Immature natural killer cell (primary cell): ENCODE measurements around the gene KCTD4. TPM values are rescaled to one million over a fixed set of nuclear protein-coding genes. Genes with fewer than 3 reads are reported as not detected.
"Not testable (repeated sequence)": the region's sequence is repeated elsewhere in the genome, so short reads cannot be mapped to it uniquely, and the experiment has no call there.

Experiments
- DNase-seq, 3 donors: peaks; one replicate each; pipeline ENCODE4 v3.0.0; 2022; ENCODE audit warnings: mixed read lengths in 1 of 3
- H3K27ac Mint-ChIP-seq, 6 donors: one replicate each; pipeline ENCODE4 v1.8.0; 2020; ENCODE audit warnings: mixed read lengths in 6 of 6, mild to moderate bottlenecking in 5 of 6, inconsistent platforms in 4 of 6, moderate library complexity in 3 of 6
- H3K27me3 Mint-ChIP-seq, 3 donors: one replicate each; pipeline ENCODE4 v1.8.0; 2020 to 2021; ENCODE audit warnings: low read depth in 3 of 3, mild to moderate bottlenecking in 3 of 3, mixed read lengths in 3 of 3, moderate library complexity in 3 of 3, inconsistent platforms in 1 of 3
- H3K36me3 Mint-ChIP-seq, 3 donors: one replicate each; pipeline ENCODE4 v1.8.0; 2020; ENCODE audit warnings: mixed read lengths in 3 of 3, inconsistent platforms in 2 of 3, mild to moderate bottlenecking in 2 of 3
- H3K4me1 Mint-ChIP-seq, 2 donors: one replicate each; pipeline ENCODE4 v1.8.0; 2020; ENCODE audit warnings: inconsistent platforms in 2 of 2, mild to moderate bottlenecking in 2 of 2, mixed read lengths in 2 of 2, moderate library complexity in 1 of 2
- H3K4me3 Mint-ChIP-seq, 5 donors: one replicate each; pipeline ENCODE4 v1.8.0; 2020; ENCODE audit warnings: mild to moderate bottlenecking in 5 of 5, mixed read lengths in 5 of 5, inconsistent platforms in 3 of 5, moderate library complexity in 3 of 5
- H3K9me3 Mint-ChIP-seq, 6 donors: one replicate each; pipeline ENCODE4 v1.8.0; 2020; ENCODE audit warnings: mild to moderate bottlenecking in 6 of 6, mixed read lengths in 6 of 6, inconsistent platforms in 4 of 6, moderate library complexity in 3 of 6
- polyA plus RNA-seq, 3 donors: library from polyadenylated mRNA; unstranded; fragments of 300-500 nt; fragmentation: Illumina TruSeq; gene quantifications; one replicate each; pipeline ENCODE4 v1.2.3, GENCODE V29; 2021

Gene KCTD4
- polyA plus RNA-seq, 3 donors from 2014 or later: 0.20 TPM; not detected in 2

DNA sequence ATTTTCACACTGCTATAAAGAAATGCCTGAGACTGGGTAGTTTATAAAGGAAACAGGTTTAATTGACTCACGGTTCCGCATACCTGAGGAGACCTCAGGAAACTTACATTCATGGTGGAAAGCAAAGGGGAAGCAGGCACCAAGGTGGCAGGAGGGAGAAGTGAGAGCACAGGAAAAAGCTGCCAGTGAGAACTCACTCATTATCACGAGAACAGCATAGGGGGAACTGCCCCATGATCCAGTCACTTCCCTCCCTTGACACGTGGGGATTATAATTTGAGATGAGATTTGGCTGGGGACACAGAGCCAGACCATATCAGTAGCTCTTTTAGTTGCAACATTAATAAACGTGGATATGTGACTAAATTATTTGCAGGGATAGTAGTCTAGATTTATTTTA is 4.3 kb upstream of the KCTD4 start:
- no peak overlapping the region for H3K27ac Mint-ChIP-seq
- H3K4me3 Mint-ChIP-seq: no peak overlapping the region
- H3K4me1 Mint-ChIP-seq: no peaks in the 10 kb centered on the region
- H3K36me3 Mint-ChIP-seq: peaks cover 14 to 22% (median 17%) of the 10 kb centered on the region in 3 donors
- no peak for DNase-seq
- H3K27me3 Mint-ChIP-seq: peaks cover 0 to under 1% (median 0%) of the 10 kb centered on the region in 3 donors
- H3K9me3 Mint-ChIP-seq: no peaks in the 10 kb centered on the region

DNA sequence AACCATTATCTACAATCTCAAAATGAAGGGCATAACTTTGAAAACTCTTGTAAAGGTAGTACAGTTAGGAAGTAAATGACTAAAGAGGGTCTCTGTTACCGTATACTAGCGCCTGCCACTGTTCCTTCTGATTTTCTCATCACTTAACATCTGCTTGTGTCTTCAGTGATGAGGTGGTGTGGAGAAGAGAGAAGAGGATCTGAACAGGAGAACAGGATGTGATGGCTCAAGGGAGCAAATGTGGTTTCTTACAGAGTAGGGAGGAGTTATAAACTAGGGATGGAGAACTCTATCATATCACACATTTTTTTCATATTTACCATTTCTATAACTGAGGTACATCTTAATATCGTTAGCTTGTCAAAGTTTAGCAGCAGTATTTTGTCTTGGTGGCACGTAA is 1.1 kb downstream of the KCTD4 start:
- Mint-ChIP-seq H3K4me3 (no peak overlapping the region), H3K36me3 (peaks cover 4 to 10% (median 8%) of the 10 kb centered on the region in 3 donors), H3K27me3 (no peaks in the 10 kb centered on the region), H3K9me3 (no peaks in the 10 kb centered on the region), H3K27ac (peak overlapping the region in 2 of 6 donors; percentile 24 to 31), H3K4me1 (peaks cover 10 to 22% of the 10 kb centered on the region in 2 donors)
- no peak for DNase-seq

DNA sequence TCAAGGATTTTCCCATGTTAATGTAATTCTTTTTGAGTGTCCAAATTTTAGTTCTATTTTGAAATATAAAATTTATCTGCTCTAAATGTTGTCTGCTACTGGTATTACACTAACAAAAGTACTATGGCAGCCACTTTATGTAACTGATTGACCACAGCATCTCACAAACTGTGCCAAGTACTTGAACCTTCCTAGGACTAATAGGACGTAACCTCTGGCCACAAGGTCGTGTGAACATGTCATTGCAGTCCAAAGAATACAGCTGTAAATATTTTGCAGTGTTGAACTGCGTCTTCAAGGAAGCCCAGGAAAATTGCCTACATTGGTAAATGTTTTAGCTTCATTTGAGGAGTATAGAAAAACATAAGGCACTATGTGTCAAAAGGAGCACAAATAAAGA is 1.9 kb downstream of the KCTD4 start:
- H3K9me3 Mint-ChIP-seq: no peaks in the 10 kb centered on the region
- no peaks in the 10 kb centered on the region for H3K27me3 Mint-ChIP-seq
- peaks cover 7 to 10% (median 8%) of the 10 kb centered on the region in 3 donors for H3K36me3 Mint-ChIP-seq
- H3K4me3 Mint-ChIP-seq: no peak overlapping the region
- H3K4me1 Mint-ChIP-seq: peaks cover 13 to 22% of the 10 kb centered on the region in 2 donors
- DNase-seq: no peak
- H3K27ac Mint-ChIP-seq: no peak overlapping the region

GRCh38 chr13:45198041-45198440 is 2.8 kb downstream of the KCTD4 start:
- H3K27ac Mint-ChIP-seq: no peak overlapping the region
- H3K4me1 Mint-ChIP-seq: peaks cover 13 to 22% of the 10 kb centered on the region in 2 donors
- DNase-seq: no peak
- no peaks in the 10 kb centered on the region for H3K9me3 Mint-ChIP-seq
- H3K27me3 Mint-ChIP-seq: no peaks in the 10 kb centered on the region
- H3K4me3 Mint-ChIP-seq: no peak overlapping the region
- H3K36me3 Mint-ChIP-seq: peaks cover 5 to 10% (median 7%) of the 10 kb centered on the region in 3 donors

DNA sequence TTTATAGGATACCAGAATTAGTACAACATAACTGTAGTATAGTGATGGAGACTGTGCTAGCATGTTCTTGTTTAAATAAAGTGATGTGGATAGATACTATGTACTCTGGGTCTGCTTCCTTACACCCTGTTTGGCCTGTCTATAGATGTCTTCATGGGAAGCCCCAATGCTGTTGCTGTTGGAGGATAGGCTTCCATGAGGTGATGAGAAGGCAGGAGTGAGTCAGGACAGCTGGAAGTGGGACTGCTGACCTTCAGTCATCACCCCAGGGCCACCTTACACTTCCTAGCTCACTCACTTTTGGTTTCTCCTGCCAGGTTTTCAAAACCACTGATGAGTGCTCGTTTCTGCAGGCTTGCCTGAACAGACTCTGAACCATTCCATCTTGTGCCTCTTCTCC is 4.2 kb downstream of the KCTD4 start:
- peak overlapping the region in 1 of 6 donors; percentile 55 for H3K27ac Mint-ChIP-seq

DNA sequence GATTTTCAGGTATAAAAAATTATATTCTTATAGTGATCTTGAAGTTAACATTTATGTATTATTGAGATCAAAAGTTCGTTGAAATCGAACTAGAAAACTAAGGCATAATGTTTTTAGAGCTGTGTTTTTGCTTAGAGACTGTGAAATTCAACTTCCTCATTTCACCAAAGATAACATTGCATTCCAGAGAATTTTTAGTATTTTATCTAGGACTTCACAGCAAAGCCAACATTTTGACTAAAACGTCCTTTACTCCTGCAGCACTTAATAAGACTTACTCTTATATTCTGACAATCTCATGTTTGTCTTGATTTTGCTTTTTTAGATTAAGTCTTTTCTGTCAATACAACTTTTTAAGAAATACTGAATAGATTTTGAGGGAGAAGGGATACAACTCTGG is 4.7 kb downstream of the KCTD4 start:
- Mint-ChIP-seq H3K27ac (no peak overlapping the region), H3K4me3 (no peak overlapping the region), H3K9me3 (no peaks in the 10 kb centered on the region), H3K27me3 (no peaks in the 10 kb centered on the region), H3K4me1 (peaks cover 13 to 22% of the 10 kb centered on the region in 2 donors), H3K36me3 (peaks cover 0 to 5% (median 4%) of the 10 kb centered on the region in 3 donors)
- no peak for DNase-seq

More for the DNA sequence above, 4.2 kb downstream of the KCTD4 start:
- Mint-ChIP-seq H3K27me3 (no peaks in the 10 kb centered on the region), H3K4me1 (peaks cover 13 to 22% of the 10 kb centered on the region in 2 donors), H3K36me3 (peaks cover 3 to 5% (median 4%) of the 10 kb centered on the region in 3 donors), H3K9me3 (no peaks in the 10 kb centered on the region), H3K4me3 (no peak overlapping the region)
- DNase-seq: no peak

- peak overlapping the region in 1 of 6 donors; percentile 4 for H3K27ac Mint-ChIP-seq
- H3K36me3 Mint-ChIP-seq: peaks cover 0 to 8% (median 4%) of the 10 kb centered on the region in 3 donors
- H3K9me3 Mint-ChIP-seq: no peaks in the 10 kb centered on the region
- H3K27me3 Mint-ChIP-seq: no peaks in the 10 kb centered on the region
- peaks cover 13 to 27% of the 10 kb centered on the region in 2 donors for H3K4me1 Mint-ChIP-seq
- H3K4me3 Mint-ChIP-seq: no peak overlapping the region
- no peak for DNase-seq
These were observed 5.4 kb downstream of the KCTD4 start for GRCh38 chr13:45195421-45195820.

DNA sequence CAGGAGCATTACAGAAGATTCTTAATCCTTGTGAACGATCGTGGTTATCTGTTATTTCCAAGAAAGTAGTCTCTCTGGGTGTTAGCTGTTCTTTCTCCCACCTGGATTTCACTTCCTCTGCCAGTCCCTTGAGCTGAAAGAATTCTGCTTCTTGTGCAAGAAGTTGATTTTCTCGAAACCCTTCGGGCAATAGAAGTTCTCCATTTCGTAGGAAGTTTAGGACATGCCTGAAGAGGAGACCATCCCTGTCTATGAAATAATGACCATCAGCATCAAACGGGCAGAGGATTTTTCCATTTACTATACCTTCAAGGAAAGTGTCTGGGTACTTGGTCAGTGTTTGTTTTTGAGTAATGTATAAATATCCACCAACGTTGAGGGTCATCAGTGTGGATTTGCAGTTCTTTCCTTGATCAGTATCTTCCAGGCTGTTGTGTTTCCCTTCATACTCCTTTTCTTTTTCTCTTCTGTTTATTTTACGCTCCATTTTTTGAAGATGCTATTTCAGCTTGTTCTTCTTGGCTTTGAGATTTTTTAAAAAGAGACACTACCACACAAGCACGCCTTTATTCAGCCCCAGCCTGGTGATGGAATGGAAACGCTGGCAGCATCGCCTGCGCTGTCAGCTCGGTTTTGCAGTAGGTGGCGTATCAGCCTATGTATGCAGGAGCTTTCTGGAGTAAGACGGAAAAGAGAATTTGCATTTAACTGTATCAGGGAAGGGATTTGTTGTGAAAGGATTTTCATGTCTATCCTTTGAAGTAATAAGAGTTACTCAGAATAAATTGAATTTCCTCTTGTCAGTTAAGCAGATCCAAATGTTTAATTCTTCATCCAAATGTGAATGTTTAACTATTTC is 6.5 kb downstream of the KCTD4 start:
- H3K36me3 Mint-ChIP-seq: peaks cover 2 to 9% (median 4%) of the 10 kb centered on the region in 3 donors
- H3K4me1 Mint-ChIP-seq: peaks cover 11 to 39% of the 10 kb centered on the region in 2 donors
- H3K27me3 Mint-ChIP-seq: no peaks in the 10 kb centered on the region
- peak overlapping the region in 1 of 6 donors; percentile 49 for H3K27ac Mint-ChIP-seq
- H3K9me3 Mint-ChIP-seq: no peaks in the 10 kb centered on the region
- DNase-seq: no peak
- no peak overlapping the region for H3K4me3 Mint-ChIP-seq

DNA sequence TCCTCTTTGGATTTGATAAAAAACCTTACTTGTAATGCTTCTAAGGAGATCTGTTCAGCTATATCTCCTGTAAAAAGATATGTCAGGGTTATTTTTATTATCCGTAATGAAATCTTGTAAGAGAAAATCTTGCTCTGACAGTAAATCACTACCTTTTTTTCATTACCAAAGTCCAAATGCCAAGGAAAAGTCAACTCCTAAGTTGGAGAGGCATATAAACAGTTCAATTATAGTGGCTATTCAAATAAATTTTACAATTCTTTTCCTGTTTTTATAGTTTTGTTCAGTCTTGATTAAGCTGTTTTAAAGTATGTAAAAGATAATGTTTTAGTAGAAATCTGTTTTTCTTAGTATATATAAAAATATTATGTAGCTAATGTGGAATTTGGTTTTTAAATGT is 9.0 kb downstream of the KCTD4 start:
- H3K4me3 Mint-ChIP-seq: no peak overlapping the region
- H3K27ac Mint-ChIP-seq: no peak overlapping the region
- H3K4me1 Mint-ChIP-seq: peaks cover 10 to 38% of the 10 kb centered on the region in 2 donors
- H3K9me3 Mint-ChIP-seq: no peaks in the 10 kb centered on the region
- H3K27me3 Mint-ChIP-seq: peaks cover 0 to 3% (median 0%) of the 10 kb centered on the region in 3 donors
- no peak for DNase-seq
- peaks cover 4 to 6% (median 6%) of the 10 kb centered on the region in 3 donors for H3K36me3 Mint-ChIP-seq

DNA sequence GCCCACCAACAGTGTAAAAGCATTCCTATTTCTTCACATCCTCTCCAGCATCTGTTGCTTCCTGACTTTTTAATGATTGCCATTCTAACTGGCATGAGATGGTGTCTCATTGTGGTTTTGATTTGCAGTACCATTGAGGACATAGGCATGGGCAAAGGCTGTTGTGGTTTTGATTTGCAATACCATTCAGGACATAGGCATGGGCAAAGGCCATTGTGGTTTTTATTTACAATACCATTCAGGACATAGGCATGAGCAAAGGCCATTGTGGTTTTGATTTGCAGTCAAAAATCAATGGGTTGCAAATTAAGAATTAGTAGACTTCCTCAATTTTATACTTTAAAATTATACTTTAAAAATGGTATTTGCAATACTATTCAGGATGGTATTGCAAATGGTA is 11.3 kb downstream of the KCTD4 start:
- H3K27ac Mint-ChIP-seq, H3K4me3 Mint-ChIP-seq: not testable (repeated sequence)

DNA sequence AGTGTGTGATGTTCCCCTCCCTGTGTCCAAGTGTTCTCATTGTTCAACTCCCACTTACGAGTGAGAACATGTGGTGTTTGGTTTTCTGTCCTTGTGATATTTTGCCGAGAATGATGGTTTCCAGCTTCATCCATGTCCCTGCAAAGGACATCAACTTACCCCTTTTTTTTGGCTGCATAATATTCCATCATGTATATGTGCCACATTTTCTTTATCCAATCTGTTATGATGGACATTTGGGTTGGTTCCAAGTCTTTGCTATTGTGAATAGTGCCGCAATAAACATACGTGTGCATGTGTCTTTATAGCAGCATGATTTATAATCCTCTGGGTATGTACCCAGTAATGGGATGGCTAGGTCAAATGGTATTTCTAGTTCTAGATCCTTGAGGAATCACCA is 11.8 kb downstream of the KCTD4 start:
- H3K4me1 Mint-ChIP-seq: peaks cover 12 to 37% of the 10 kb centered on the region in 2 donors
- H3K36me3 Mint-ChIP-seq, DNase-seq, H3K4me3 Mint-ChIP-seq, H3K27me3 Mint-ChIP-seq, H3K9me3 Mint-ChIP-seq, H3K27ac Mint-ChIP-seq: not testable (repeated sequence)

More for the DNA sequence above, 11.3 kb downstream of the KCTD4 start:
- H3K27me3 Mint-ChIP-seq, H3K36me3 Mint-ChIP-seq, H3K9me3 Mint-ChIP-seq, DNase-seq: not testable (repeated sequence)
- H3K4me1 Mint-ChIP-seq: peaks cover 10 to 32% of the 10 kb centered on the region in 2 donors

DNA sequence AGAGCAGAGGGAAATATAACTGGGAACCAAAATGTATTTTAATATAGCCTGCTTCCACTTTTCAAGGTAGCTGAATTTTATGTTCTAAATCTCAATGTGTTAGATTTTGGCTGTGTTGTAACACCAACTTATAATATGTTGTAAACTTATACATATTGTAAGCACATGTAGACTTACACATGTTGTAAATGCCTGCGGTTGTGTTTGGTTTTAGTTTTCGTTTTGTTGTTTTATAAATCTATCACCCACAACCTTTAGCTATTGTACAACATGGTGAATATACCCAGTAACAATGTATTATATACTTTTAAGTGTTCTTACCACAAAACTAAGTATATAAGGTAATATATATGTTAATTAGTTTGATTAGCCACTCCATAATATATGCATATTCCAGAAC is 15.6 kb downstream of the KCTD4 start:
- H3K36me3 Mint-ChIP-seq: peaks cover 0 to 11% (median 7%) of the 10 kb centered on the region in 3 donors
- DNase-seq: no peak
- H3K4me1 Mint-ChIP-seq: peaks cover 20 to 47% of the 10 kb centered on the region in 2 donors
- no peaks in the 10 kb centered on the region for H3K9me3 Mint-ChIP-seq
- H3K27ac Mint-ChIP-seq: peak overlapping the region in 4 of 6 donors; percentile 45 to 85 (median 74)
- H3K27me3 Mint-ChIP-seq: peaks cover 0 to 3% (median 0%) of the 10 kb centered on the region in 3 donors
- H3K4me3 Mint-ChIP-seq: peak overlapping the region in 1 of 5 donors; percentile 71

DNA sequence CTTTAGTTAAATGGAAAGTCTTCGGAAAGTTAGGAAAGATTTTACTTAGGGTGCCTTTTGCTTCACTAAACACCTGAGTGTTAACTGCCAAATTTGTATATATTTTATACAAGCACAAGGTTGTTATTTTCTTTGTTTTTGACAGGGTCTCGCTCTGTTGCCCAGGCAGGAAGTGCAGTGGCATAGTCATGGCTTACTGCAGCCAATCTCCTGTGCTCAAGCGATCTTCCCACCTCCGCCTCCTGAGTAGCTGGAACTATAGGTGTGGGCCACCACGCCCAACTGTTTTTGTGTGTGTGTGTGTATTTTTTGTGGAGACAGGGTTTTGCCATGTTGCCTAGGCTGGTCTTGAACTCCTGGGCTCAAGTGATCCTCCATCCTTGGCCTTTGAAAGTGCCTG is 16.2 kb downstream of the KCTD4 start:
- peak in 2 of 3 donors; percentile 5 to 10 for DNase-seq
- H3K9me3 Mint-ChIP-seq: no peaks in the 10 kb centered on the region
- peaks cover 0 to 3% (median 0%) of the 10 kb centered on the region in 3 donors for H3K27me3 Mint-ChIP-seq
- peak overlapping the region; percentile 53 to 71 (median 63) for H3K4me3 Mint-ChIP-seq
- peaks cover 0 to 11% (median 7%) of the 10 kb centered on the region in 3 donors for H3K36me3 Mint-ChIP-seq
- H3K4me1 Mint-ChIP-seq: peaks cover 20 to 41% of the 10 kb centered on the region in 2 donors
- H3K27ac Mint-ChIP-seq: peak overlapping the region; percentile 65 to 87 (median 80)
